GM21515 (cell line): ENCODE measurements around the gene CCDC60.

Experiments used
- ATAC-seq: cut with Tn5 transposase; IDR thresholded peaks from one replicate; pipeline ENCODE4 v1.9.1; 2021; ENCODE audit not compliant: unreplicated experiment

CCDC60 gene

DNA sequence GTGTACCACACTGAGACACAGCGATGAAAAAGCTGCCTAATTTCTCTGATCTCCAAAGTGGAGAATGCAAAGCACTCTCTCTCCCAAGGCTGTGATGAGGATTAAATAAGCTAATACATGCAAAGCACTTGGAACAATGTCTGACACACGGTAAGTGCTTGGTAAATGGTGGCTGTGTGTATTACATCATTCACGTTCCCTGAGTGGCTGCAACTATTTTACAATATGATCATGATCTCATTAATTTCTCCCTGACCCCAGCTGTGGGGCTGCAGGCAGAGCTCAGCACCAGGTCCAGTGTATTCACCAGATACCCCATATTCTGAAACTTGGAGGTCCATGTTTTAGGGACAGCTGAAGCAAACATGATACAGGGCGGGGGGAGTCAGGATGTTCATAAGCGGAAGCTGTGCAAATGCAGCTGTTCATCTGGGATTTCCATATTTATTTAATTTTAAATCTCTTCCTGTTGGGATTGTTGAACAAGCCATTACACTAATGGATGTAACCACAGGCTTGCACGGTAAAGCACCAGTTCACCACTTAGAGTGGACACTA, 106.4 kb downstream of the CCDC60 start:
- no peak for ATAC-seq

GRCh38 chr12:119444462-119445044, 110.0 kb downstream of the CCDC60 start:
- ATAC-seq = peak; percentile 64

- ATAC-seq = no peak
Measured at GRCh38 chr12:119446459-119446858, 111.9 kb downstream of the CCDC60 start.

DNA sequence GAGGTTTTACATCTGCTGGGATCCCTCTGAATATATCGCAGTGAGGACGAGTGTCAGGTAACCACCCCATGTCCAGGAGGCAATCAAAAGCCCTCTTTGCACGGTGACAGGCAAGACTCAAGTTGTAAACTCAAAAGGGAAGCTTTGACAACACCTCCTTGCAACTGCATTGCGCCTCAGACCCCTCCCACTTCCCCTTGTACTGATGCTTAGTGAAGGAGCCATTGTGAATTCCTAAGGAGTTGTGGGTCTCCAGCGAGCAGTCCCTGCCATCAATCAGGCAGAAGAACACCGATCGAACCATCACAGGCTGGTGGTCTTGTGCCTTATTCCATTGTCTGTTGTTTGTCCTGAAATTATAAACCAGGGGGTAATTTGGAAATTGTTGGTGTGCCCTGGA, 112.6 kb downstream of the CCDC60 start:
- no peak for ATAC-seq

- ATAC-seq = no peak
Measured at GRCh38 chr12:119447618-119448017, 113.1 kb downstream of the CCDC60 start.

GRCh38 chr12:119448611-119449131, 114.1 kb downstream of the CCDC60 start:
- no peak for ATAC-seq

- no peak for ATAC-seq
Measured at GRCh38 chr12:119450771-119451170, 116.2 kb downstream of the CCDC60 start.

DNA sequence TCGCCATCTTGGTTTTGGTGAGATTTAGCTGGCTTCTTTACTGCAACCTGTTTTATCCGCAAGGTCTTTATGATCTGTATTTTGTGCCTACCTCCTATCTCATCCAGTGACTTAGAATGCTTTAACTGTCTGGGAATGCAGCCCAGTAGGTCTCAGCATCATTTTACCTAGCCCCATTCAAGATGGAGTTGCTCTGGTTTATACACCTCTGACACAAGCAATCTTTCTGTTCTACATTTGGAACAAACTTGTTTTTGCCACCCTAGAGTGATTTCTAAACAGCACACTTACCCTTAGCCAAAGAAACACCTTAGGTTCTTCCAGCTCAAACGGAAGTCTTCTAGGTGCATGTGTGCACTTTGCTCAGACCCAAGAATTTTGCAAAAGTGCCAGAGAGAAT, 122.3 kb downstream of the CCDC60 start:
- no peak for ATAC-seq

- ATAC-seq = no peak
Measured at GRCh38 chr12:119457271-119457670, 122.7 kb downstream of the CCDC60 start.

DNA sequence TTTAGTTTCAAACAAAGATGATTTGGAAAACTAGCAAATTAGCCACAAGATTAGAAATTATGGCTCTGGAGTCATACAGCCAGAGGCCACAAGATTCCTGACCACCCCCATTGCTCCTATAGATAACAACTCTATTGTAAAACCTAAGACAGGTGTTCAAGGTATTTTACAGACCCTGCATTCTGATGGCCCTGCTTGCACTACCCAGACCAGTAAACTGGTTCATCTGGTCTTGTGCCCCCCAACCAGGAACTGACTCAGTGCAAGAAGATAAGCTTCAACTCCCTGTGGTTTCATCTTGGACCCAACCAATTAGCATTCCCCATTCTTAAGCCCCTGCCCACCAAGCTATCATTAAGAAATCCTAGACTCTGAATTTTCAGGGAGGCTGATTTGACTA, 125.0 kb downstream of the CCDC60 start:
- no peak for ATAC-seq

DNA sequence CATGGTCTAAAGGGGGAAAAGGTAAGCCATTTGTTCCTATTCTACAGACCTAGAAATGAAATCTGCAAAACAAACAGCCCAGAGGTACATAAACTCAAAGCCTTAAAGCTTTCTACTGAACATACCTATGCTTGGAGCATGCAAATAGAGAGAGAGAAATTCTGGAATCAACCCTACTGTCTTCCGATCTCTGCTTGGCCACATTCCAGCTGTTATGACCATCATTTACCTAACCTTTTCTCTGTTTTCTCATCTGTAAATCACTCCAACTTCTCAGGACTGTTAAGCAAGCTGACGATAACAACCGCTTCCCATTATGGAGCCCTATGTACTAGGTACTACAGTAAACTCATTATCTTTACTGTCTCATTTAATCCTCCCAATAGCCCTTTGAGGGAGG, 126.3 kb downstream of the CCDC60 start:
- ATAC-seq = no peak

GRCh38 chr12:119461636-119462214, 127.2 kb downstream of the CCDC60 start:
- no peak for ATAC-seq

GRCh38 chr12:119463211-119463926, 128.8 kb downstream of the CCDC60 start:
- ATAC-seq = no peak

DNA sequence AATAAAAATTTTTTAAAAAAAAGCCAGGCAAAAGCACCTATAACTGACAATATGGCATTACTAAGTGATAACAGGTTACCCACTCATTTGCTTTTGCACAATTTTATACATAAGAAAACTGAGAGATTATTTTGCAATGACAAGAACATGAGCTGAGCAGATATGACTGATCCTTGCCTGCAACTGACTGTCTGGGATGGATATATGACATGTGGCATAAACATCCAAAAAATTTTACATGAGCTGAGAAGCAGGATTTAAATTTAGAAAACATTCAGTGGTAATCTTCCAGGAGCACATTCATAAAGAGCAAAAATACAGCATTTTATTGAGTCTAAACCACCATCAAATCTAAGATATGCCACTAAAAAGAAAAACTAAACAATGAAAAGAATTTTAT, 133.8 kb downstream of the CCDC60 start:
- no peak for ATAC-seq

DNA sequence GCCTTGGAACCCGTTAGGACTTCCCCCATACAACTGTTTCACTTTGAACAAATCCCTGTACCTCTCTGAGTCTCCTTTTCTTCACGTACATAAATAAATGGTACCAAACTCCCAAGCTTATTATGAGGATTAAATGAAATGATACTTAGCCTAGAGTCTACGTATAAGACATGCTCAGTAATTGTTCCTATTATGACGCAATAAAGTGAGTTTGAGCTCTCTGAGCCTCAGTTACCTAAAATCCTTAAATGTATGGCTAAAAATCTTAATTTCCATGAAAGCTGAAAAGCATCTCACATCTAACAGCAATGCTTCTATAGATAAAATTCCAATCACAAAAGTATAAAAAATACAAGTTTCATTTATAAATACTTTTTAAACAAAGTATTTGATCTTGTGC, 141.1 kb downstream of the CCDC60 start:
- ATAC-seq = no peak

DNA sequence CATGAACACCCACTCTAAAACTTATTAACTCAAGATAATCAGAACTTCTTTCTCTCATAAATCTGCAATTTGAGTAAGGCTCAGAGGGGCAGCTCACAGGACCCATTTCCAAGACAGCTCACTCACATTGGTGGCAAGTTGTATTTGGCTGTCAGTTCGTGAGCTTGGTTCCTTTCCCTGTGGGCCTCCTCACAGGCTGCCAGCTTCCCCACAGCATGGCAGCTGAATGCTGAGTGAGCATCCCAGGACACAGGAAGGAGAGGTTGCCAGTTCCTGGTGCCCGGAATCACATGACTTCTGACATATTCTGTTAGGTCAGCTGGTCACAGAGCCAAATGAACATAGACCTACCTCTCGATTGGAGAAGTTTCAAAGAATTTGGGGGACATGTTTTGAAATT, 142.4 kb downstream of the CCDC60 start:
- ATAC-seq = no peak

DNA sequence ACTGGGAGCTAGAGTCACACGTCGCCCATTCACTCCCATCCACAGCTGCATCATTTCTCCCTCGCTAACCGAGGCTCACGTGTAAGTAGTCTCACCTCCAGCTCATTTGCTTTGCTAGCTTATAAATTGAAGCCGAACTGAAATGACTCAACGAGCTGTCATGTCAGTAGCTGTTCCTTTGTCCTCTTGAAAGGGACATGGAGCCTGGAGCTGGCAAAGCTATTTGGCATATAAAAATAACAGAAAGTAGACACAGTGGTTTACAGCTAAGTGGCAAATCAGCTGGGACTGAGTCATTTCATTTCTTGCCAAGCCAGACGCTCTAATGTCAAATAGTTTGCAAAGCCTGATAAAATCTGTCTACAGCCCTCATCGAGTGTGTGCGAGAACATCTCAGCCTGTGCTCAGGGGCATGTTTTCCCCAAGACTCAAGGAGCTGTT, 144.6 kb downstream of the CCDC60 start:
- no peak for ATAC-seq

DNA sequence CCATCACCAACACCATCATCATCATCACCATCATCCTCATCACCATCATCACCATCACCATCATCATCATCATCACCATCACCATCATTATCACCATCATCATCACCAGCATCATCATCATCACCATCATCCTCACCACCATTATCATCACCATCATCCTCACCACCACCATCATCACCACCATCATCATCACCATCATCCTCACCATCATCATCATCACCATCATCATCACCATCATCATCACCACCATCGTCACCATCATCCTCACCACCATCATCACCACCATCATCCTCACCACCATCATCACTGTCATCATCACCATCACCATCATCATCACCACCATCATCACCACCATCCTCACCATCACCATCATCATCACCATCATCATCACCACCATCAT, 146.0 kb downstream of the CCDC60 start:
- no peak for ATAC-seq

GRCh38 chr12:119486599-119487154, 152.1 kb downstream of the CCDC60 start:
- no peak for ATAC-seq

DNA sequence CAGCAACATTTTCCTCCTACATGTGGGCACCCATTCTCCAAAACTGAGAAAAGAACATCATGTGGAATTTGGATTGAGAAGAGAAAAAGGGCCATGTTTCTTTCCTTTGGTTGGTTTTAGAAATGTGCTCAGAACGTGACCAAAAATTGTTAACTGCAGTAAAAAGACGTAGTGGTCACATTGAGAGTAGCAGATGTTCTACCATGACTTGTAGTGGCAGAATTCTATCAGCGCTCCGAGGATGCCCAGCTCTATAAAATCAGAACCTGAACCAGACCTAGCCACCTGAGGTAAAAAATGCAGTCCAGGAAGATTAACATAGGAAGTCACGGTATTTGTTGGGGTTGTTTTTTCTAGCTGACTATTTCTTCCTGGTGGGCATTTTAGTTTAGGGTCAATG, 157.3 kb downstream of the CCDC60 start:
- no peak for ATAC-seq

DNA sequence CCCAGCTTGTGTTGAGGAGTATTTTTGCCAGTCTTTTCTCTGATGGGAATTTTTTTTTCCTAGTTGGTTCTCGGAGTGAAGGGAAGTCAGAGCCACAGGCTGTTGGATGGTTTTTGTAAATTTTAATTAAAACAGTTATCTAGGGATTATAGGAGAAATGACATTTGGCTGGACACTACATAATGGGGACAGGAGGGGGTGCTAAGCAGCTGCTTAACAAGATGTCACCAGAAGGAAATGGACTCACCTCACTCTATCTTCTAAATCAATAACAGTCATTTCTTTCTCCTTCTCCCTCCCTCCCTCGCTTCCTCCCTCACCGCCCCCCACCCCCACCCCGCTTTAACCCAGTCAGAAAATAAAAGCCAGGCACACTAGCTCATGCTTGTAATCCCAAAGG, 165.7 kb downstream of the CCDC60 start:
- no peak for ATAC-seq

DNA sequence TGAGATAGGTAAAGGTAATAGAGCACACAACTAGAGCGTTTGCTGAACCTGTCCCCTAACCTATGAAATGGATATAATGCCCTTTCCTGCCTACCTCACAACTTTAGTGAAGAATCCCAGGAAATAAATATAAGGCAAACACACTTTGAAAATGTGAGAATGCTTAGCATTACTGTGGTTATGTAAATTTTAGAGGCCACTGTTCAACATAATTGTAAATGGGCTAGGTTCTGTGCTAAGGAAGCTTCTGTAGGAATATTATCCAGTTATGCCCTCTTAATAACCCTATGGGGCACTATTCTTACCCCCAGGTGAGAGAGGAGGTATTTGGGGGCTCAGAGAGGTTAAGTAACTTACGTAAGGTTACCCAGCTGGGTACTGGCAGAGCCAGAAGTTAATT, 166.5 kb downstream of the CCDC60 start:
- no peak for ATAC-seq
